Neural progenitor cell (in vitro differentiated cells): ENCODE results near the gene AATK.

ENCODE experiments used
- EZH2 ChIP-seq: fragments of 200-600 bp; sonication (generic); IDR thresholded peaks from 2 replicates; pipeline ENCODE4 v1.6.1; 2017; ENCODE audit warnings: antibody characterized with exemption, mild to moderate bottlenecking, moderate library complexity
- TF ChIP-seq, protein P1 (sequence below): fragments of 200-600 bp; sonication (generic); IDR thresholded peaks from 2 replicates; pipeline ENCODE4 v1.5.1; 2017; ENCODE audit warnings: antibody characterized with exemption, mild to moderate bottlenecking

DNA sequence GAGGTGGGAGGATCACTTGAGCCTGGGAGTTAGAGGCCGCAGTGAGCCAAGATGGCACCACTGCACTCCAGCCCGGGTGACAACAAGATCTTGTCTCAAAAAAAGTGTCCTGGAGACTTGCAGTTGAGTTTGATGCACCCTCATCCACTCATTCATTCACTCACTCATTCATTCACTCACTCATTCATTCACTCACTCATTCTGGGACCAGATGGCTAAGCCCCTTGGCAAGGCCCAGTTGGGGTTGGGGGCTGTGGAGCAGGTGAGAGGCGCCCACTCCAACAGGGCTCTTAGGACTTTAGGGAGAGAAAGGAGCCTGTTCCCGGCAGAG is 1.1 kb upstream of the AATK start:
- TF ChIP-seq, protein P1, sequence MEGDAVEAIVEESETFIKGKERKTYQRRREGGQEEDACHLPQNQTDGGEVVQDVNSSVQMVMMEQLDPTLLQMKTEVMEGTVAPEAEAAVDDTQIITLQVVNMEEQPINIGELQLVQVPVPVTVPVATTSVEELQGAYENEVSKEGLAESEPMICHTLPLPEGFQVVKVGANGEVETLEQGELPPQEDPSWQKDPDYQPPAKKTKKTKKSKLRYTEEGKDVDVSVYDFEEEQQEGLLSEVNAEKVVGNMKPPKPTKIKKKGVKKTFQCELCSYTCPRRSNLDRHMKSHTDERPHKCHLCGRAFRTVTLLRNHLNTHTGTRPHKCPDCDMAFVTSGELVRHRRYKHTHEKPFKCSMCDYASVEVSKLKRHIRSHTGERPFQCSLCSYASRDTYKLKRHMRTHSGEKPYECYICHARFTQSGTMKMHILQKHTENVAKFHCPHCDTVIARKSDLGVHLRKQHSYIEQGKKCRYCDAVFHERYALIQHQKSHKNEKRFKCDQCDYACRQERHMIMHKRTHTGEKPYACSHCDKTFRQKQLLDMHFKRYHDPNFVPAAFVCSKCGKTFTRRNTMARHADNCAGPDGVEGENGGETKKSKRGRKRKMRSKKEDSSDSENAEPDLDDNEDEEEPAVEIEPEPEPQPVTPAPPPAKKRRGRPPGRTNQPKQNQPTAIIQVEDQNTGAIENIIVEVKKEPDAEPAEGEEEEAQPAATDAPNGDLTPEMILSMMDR = no peak
- no peak for TF ChIP-seq EZH2
